HG02884 (cell line): ENCODE measurements around the gene MRFAP1L1.
"Not testable (repeated sequence)": the region's sequence is repeated elsewhere in the genome, so short reads cannot be mapped to it uniquely, and the experiment has no call there.

Experiments
- ATAC-seq: cut with Tn5 transposase; IDR thresholded peaks from one replicate; pipeline ENCODE4 v1.9.1; 2021; ENCODE audit warnings: mild to moderate bottlenecking, moderate library complexity; ENCODE audit not compliant: unreplicated experiment

MRFAP1L1 gene

DNA sequence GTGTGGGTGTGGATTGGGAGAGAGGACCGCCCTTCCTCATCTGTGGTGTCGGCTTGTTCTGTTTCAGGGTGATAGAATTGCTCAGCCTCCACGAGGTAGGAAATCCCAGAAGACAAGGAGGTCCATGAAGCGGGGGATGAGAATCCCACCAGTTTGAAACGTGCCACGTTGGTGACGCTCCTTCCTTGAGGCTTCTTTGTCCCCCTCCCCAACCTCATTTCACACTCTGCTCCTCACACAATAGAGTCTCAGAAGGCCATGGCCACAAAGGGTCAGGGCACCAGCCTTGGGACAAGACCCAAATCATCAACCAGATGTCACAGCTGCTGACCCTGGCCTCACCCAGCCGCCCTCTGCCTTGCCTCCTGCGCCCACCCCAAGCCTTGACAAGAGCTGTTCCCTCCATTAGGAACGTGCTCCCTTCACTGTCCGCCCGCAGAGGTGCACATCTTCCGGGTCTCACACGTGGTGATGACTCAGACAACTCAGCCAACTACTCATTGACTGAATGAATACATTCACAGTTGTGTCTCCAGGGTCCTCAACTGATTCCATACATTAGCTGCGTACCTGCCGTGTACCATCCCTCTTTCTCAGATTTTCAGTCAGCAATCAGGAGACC, 24.6 kb upstream of the MRFAP1L1 start:
- no peak for ATAC-seq

DNA sequence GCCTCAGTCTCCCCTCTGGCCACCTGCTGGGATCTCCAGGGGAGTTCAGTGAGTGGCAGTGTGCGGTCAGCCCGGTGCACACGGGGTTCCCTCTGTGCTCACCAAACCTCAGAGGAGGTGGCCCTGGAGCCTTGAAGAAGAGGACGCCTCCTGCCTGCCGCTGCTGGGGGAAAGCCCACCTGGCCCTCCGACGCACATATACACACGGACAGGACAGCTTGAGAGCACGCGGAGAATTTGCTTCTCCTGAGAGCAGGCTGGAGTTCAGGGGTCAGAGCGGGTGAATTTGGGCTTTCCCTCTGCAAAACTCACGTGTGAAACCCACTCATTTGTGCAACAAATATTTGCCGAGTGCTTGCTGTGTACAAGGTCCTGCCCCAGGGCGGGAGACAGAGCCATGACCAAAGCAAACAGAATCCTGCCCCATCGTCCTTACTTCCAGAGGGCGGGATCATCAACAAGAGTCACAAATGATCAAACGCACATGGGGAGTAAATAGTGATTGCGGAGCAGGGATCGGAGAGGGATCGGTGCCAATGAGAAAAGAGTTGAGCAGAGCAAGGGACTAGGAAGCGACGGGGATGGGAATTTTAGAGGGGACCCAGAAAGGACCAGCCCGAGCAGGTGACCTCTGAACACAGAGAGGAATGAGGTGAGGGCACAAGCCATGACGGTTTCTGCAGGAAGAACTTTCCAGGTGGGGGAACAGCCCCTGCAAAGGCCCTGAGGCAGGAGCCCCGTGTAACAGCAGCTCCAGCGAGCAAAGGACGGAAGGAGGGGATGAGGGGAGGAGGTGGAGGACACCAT, 23.9 kb upstream of the MRFAP1L1 start:
- no peak for ATAC-seq

DNA sequence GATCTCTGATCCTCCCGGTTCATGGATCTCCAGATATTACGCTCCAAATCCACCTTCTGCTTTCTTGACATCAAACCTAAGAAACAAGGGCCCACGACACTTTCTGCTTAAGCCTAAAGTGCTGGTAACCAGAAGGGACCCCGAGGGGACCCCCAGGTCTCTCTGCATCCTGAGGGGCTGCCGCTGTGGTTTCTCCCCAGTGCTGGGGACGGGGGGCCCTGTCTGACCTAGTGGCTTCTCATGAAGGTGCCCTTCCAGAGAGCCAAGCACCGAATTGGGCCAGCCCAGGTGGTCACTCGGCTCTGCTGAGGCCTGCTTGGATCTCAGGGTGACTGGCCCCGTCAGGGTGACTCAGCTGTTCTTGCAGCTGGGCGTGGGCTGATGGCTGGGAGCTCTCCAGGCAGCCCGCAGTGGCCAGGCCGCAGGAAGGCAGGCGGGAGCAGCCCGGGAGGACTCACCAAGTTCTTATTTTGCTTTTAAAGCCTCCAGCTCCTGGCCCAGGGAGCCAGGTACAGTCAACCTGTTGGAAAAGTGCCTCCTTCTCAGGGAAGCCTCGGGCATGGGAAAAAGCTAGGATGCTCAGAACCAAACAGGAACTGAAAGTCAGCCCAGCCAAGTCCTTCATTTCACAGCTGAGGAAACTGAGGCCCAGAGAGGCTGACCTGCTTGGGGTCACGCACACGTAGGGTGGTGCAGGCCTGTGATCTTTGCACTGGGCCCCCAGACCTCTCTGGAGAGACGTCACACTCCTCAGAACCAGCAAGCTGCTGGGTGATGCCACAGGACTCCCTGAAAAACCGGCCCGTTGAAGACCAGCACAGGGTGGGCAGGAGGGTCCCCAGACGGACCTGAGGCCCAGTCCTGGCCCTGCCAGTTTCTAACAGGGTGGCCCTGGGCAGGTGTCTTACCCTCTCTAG, 23.0 kb upstream of the MRFAP1L1 start:
- ATAC-seq = no peak

DNA sequence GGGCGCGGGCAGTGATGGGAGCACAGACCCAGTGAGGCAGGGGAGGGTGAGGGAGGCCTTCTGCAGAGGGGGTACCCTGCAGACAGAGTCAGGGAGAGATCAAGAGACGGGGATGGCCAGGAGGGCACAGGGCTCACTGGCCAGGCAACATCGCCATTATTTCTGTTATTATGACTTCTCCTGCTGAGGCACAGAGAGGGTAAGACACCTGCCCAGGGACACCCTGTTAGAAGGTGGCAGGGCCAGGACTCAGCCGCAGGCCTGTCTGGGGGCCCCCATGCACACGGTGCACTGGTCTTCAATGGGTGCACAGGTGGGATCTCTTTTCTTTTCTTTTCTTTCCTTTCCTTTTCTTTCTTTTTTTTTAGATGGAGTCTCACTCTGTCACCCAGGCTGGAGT, 22.1 kb upstream of the MRFAP1L1 start:
- no peak for ATAC-seq

DNA sequence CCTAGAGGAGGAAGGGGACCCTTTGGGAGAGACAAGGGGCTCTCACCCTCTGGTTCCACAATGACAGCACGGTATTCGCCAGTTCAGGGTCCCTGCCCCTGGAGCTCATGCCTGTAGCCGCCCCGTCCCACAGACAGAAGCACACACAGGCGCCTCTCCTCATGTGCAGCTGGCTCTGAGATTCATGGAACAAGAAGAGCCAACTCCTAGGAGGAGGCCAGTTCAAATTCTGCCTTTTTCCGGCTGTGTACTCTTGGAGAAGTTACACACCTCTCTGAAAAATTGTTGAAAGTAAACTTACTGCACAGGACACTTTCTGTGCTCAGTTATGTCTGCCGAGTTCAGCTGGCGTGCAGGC, 21.6 kb upstream of the MRFAP1L1 start:
- no peak for ATAC-seq

DNA sequence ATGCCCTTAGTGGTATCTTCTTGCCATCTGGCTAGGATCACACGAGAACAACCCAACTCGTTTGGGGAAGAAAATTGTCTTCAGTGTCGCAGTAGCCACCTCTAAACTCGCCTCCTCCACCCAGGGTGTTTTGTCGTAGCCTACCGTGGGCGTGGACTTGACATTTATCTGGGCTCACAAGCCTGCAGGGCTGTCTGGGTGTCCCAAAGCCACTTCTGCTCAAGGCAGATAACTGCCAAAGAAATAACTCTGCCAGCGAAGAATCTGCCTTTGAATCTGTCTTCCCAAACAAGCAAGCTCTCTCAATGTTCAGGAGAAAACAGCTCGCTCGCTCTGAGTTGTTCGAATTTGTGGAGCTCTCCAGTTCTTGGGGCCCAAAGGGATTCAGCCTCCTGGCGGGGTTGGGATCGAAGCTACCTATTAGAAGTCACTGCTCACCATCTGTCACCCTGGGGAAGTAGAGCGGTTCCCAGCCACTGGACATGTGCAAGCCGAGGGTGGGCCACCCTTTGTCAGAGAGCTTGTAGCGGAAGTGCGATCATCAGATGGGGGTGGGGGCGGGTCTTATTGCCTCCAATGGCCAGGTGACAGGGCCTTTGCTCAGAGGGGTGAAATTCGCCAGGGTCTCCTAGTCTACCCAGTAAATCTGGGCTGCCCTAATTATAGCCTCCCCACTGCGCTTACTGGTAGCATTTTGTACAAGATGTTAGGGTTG, 21.1 kb upstream of the MRFAP1L1 start:
- no peak for ATAC-seq

DNA sequence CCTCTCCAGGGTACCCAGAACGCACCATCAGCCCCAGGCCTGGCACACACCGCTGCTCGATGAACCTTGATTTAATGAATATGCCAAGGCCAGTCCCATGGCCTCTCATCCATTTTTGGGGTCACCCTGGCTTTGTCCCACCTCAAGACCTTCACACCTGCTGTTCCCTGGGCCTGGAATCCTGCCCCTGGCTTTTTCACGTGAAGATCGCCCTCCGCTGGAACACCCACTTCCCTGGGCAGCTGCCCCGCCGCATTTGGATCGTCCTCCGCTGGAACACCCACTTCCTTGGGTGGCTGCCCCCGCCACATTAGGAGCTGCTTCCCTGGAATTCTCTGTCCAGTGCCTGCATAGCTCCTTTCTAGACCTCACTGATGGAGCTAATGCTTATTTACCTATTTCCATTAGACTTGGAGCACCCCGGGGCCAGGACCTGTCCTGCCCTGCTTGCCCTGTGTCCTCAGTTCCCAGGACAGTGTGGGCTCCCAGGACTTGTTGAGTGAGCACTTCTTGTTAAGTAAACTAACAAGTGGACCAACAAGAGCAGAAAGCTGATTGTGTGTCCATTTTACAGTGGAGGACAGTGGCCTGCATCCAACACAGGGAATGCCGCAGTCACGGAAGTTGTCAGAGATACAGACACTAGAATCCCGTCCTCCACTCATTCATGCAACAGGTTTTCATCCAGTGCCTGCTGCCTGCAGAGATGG, 18.8 kb upstream of the MRFAP1L1 start:
- no peak for ATAC-seq

DNA sequence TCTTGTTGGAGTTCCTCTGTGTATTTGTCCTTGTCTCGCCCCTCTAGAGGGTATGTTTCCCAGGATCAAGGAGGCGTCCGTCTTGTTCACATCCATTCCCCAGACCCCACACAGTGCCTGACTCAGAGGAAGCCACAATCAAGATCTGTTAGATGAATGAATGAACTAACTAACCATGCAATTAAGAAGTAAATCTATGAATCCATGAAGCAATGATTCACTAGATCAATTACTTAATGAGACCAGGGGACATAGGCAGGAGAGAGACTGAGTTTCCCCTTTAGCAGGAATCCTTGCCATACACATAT, 18.2 kb upstream of the MRFAP1L1 start:
- ATAC-seq = no peak

DNA sequence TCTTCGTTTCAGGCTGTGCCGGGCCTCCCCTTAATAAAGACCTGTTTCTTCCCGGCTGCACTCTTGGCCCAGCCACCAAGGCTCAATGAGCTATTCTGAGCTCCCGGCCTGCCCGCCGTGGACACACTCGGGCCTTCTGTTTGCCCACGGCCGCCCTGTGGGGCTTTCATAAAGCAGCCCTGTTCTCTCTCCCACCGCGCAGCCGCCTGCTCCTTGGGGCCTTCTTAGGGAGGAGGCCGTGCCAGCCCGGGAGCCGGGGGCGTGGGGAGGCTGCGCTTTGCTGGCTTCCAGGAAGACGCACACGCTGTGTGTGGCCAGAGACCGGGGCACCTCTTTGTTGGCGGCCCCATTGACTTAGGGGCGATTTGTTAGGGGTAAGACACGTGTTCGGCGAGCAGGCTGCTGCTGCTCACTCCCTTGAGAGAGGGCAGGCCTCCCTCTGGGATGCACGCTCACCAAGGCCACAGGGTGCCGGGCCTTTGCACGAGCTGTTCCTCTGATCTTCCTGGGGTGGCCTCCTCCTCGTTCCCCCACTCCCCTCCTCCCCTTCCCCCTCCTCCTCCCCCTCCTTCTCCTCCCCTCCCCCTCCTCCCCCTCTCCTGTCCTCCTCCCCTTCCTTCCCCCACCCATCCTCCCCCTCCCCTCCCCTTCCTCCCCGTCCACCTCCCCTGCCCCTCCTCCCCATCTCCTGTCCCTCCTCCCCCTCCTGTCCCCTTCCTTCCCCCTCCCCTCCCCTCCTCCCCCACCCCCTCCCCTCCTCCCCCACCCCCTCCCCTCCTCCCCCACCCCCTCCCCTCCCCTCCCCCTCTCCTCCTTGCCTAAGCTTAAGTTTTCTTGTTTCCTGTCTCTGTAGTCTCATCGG, 17.6 kb upstream of the MRFAP1L1 start:
- no peak for ATAC-seq

DNA sequence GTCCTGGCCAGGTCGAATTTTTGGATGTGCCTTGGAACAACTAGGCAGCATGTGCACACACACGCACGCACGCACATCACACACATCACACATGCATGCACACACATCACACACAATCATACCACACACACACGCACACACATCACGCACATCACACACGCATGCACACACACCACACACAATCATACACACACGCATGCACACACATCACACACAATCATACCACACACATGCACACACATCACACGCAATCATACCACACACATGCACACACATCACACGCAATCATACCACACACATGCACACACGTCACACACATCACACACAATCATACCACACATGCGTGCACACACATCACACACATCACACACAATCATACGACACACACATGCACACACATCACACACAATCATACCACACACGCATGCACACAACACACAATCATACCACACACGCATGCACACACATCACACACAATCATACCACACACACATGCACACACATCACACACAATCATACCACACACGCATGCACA, 15.8 kb upstream of the MRFAP1L1 start:
- not testable (repeated sequence) for ATAC-seq

DNA sequence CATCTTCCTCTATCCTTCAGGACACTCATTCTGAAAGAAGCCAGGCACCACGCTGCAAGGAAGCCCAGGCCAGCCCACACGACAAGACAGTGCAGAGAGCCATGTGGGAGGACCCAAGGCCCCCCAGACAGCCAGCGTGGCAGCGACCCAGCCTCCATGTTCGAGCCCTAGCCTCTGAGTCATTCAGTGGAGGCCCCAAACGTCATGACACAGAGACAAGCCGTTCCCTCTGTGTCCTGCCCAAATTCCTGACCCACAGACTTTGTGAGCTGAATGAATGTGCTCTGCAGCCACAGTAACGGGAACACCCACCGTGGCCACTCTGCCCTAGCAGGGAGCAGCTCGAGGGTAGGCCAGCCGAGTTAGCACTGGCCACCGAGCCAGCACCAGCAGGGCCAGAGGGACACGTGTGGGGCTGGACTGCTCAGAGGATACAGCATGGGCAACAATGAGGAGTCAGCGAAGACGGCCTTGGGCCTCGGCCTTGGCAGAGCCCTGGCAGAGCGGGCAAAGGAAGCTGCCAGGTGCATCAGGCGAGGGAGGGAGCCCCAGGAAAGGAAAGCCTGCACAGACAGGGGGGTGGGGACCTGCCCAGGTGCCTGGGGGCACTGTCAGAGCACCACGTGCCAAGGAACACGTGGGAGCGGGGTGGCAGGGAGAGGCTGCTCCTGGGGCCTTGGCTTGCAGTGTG, 14.9 kb upstream of the MRFAP1L1 start:
- ATAC-seq = no peak

DNA sequence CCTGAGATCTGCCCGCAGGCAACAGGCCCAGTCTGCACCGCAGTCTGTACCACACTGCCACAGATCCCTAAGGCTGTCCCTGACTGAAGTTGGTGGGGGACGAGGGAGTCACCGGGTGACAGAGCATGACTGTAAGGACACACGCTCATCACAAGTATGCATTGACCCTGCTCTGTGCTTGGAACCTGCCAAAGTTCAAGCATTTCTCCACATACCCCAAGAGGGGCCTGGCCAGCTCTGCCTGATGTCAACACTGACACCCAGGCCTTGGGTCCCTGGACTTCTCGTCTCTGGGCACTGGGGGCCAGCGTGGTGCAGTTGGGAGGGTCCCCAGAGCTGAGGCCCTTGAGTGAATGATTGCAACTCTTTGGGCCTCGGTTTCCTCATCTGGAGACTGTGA, 14.2 kb upstream of the MRFAP1L1 start:
- no peak for ATAC-seq

DNA sequence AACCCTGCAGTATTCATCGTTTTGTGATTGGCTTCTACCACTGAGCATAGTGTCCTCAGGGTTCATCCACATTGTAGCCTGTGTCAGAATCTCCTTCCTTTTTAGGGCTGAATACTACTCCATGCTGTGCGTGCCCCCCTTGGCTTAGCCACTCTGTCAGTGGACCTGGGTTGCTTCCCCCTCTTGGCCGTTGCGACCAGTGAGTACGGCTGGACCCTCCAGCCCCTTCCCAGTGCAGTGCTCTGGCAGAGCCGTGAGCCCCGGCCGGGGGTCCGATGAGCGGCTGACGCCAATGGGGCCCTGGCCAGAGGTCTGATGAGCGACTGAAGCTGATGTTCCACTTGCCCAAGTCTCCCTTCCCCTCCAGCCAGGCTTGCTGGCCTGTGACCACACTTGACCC, 13.2 kb upstream of the MRFAP1L1 start:
- no peak for ATAC-seq

DNA sequence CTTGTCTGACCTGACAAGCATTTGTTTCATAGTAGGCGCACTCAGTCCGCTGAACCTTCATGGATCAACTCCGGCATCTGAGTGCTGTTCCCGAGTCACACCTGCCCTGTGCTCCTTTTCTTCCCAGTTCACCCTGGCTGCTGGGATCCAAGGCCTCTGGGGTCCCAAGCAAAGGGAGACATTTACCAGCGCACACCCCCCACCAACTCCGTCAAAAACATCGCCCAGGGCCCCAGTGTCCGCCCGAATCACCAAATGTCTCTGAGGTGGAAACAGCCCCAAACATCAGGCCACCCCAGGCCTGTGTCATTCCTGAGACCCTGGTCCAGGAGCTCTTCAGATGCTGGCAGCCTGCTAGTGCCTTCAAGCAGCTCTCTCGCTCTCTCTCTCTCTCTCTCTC, 11.5 kb upstream of the MRFAP1L1 start:
- ATAC-seq = no peak

DNA sequence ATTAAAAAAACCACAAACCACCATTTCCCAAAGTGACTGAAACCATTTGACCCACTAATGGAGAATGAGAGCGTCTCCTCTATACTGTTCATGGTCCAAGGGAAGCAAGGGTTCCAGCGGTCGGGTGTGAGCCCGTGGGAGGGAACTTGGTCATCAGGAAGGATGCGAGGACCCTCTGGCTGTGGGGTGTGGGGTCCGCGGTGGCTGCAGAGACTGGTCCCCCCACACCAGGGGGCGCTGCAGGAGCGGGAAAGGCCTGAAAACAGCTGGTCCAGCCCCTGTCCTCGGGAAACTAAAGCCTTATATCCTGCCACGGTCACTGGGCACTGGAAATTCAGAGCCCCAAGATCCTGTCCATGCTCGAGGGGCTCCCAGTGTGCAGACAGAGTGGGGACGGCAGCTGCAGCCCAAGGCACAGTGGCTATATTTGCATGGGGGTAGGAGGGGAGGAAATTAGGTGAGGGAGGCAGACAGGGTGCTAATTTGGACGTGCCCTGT, 10.6 kb upstream of the MRFAP1L1 start:
- ATAC-seq = no peak

DNA sequence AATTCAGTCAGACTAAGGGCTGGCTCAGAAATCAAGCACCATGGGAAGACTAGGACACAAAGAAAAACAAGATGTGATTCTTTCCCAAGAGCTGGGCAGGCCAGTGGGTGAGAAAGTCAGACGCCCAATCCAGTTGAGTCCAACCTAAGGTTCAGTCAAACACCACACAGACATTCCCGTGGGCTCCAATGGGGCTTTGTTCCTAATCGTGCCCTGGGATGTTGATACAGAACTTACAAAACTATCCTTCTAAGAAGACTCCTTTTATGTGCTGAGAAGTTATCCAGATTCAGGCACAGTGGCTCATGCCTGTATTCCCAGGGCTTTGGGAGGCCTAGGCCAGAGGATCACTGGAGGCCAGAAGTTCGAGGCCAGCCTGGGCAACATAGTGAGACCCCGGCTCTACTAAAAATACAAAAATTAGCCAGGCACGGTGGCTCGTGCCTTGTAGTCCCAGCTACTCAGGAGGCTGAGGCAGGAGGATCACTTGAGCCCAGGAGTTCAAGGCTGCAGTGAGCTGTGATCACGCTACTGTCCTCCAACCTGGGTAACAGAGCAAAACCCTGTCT, 10.0 kb upstream of the MRFAP1L1 start:
- ATAC-seq = no peak

DNA sequence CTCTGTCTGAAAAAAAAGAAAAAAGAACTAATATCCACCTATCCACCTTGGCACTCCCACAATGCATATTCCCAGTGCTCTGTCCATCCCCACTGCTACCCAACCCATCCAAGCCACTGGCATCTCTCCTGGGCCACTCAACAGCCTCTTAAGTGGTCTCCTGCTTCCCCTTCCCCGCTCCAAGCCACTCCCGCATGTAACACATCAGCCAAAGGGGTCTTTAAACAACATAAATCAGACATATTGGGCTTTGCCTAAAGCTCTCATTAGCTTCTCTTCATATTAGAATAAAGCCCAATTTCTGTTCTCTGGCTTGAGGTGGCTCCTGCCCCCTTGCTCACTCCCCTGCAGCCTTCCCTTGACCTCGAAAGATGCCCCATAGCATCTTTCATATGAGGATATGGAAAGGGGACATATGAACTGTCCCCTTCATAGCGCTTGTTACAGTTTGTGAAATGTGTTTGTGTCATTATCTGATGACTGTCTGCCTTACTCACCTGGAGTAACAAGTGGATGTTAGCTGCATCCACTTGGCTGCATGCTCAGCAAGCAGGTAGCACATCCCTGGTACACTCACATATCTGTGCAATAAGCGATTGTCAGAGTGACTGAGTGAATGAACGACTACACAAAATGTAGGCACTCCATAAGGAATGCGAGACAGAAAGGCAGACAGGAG, 9.4 kb upstream of the MRFAP1L1 start:
- ATAC-seq = no peak
